ENCODE results near the gene CXCL16. TPM values are rescaled to one million over a fixed set of nuclear protein-coding genes. Genes with fewer than 3 reads are reported as not detected.

Gene CXCL16
- total RNA-seq, 1 experiment from 2014 or later = 0.29 TPM

DNA sequence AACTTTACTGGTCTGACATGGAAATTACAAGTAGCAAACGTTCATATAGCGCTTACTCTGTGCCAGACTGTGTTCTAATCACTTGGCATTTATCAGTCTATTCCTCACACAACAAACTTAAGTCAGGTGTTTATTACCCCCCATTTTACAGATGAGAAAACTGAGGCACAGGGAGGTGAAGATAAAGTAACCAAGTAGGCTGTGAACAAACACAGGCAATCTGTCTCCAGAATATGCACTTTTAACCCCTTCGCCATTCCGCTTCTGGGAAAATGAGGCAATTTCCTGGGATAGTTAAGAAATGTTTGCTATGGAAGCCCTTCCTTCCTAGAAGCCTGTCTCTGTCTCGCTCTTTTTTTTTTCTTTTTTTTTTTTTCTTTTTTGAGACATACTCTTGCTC is 12.2 kb upstream of the CXCL16 start:
- DNase-seq (ENCODE audit: low read depth) = no peak

DNA sequence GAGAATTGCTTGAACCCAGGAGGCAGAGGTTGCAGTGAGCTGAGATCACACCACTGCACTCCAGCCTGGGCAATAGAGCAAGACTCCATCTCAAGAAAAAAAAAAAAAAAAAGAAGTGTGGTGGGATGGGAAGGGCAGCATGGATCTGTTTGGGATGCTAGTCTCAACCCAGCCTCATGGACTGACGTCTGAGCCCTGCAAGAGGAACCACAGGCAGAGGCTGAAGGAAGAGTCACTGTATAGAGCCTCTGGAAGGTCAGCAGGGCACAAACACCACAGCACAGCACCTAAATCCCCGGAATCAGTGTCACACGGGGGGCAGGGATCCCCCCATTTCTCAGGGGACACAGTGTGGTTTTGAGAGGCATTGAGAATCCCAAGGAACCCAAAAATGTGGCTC is 10.9 kb upstream of the CXCL16 start:
- DNase-seq (ENCODE audit: low read depth) = no peak

DNA sequence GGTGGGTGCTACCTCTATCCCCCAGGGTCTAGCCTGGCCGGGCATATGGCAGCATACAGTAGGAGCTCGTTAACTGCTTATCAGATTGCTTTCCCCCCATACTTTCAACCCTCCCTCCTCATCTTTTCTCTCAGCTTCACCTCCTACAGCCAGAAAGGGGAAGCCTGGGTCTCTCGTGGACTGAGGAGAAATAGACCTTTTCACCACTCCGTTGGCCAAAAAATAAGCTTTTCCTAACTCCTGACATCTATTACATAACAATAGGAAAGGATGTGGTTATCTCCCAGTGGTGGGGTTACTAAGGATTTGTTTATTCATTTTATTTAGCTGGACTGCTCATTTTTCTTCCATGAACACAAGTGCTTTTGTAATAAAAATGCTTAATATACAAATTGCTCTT is 9.0 kb upstream of the CXCL16 start:
- no peak for DNase-seq (ENCODE audit: low read depth)

DNA sequence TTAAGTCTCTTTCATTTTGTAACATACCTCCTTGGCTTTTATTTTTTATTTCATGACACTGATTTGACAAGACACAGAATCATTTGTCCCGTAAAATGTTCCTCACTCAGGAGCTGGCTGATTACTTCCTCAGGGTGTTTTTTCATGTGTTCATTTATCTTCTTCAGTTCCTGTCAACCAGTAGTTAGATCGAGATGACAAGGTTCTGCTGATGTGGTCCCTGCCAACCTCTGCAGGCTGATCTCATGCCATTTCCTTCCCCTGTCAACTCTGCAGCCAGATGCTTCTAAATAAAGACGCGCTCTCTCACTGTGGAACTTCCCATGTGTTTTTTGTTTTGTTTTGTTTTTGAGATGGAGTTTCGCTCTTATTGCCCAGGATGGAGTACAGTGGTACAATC is 8.1 kb upstream of the CXCL16 start:
- no peak for DNase-seq (ENCODE audit: low read depth)

DNA sequence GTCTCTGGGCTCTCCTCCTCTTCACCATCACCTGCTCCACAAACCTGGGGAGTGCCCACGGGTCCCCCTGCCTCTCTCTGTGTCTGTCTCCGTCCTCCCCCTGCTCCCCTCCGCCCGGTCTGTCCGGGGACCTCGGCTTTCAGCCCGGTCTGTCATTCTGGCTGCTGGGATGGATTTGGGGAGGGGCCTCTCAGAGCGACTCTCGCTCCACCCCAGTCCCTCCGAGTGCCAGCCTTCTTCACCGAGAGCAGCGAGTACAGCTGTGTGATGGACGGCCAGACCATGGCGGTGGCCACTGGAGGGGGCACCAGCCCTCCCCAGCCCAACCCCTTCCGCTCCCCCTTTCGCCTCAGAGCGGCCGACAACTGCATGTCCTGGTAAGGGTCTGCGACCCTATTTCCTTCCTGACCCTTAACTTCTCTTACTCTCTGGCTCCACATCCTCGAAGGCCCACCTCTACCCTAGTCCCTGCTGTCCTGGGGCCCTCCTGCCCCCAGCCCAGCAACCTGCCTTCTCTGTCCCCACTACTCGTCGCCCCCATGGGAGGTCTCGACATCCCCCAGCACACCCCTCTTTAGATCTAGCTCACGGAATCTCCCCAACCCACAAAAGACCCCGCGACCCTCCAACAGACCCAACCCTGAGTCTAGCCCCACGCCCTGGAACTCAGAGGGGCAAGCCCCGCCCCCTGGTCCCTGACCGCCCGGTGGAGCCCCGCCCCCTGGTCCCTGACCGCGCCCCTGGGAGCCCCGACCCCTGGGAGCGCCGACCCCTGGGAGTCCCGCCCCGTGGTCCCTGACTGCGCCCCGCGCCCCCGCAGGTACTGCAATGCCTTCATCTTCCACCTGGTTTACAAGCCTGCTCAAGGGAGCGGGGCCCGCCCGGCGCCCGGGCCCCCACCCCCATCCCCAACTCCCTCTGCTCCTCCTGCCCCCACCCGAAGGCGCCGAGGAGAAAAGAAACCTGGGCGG is 5.6 kb upstream of the CXCL16 start:
- DNase-seq (ENCODE audit: low read depth) = no peak

DNA sequence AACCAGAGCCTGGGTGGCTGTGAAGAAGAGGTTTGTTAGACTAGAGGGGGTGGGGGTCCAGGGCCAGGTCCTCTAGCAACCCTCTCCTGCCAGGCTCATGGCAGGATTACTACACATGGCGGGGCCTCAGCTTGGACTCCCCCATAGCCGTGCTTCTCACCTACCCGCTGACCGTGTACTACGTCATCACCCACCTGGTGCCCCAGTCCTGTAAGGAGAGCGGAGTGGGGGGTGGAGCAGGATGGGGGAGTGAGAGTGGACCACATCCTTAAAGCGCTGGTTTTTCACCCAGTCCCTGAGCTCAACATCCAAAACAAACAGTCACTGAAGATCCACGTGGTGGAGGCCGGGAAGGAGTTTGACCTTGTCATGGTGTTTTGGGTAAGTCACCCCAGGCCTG is 4.2 kb upstream of the CXCL16 start:
- no peak for DNase-seq (ENCODE audit: low read depth)

DNA sequence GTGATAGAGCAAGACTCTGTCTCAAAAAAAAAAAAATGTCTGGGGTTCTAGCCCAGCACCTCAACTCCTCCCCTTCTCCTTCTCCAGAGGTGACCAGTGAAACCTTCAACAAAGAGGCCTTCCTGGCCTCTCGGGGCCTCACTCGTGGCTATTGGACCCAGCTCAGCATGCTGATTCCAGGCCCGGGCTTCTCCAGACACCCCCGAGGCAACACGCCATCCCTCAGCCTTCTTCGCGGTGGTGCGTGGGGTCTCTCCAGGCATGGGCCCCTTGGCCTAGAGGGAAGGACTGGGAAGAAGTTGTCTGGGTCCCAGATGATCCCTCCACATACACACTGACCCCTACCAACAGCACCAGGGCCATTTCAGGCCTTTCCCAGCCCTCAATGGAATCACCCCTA is 3.5 kb upstream of the CXCL16 start:
- no peak for DNase-seq (ENCODE audit: low read depth)

DNA sequence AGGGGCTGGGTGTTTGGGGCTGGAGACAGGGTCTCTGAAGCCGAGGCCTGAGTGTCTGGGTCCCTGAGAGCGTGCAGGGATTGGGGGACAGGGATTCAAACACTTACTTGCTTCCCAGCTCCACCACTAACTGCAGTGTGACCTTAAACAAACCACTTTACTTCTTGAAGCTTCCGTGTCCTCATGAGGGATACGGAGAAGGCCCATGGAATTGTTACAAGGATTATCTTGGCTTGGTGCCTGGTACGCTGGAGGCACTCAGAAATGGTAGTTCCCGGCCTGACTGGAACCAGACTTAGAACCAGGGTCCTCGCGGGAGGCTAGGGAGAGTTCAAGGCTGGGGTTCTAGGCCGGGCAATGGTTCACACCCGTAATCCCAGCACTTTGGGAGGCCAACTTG is 2.9 kb upstream of the CXCL16 start:
- no peak for DNase-seq (ENCODE audit: low read depth)

DNA sequence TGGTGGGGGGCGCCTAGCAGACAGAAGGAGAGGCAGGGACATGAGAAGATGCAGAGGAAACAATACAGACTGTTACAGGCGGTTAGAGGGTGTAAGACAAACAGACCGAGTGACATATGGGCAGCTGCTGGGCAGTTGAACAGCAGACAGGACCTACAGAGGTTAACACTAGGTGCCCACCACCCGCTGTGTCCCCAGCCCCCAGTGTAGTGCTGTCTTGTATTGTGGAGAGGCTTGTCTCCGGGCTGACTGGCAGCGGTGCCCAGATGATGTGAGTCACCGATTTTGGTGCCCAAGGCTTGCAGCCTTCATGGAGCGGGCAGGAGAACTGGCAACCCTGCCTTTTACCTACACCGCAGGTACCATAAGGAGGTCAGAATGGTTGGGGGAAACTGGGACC is 2.4 kb upstream of the CXCL16 start:
- DNase-seq (ENCODE audit: low read depth) = no peak

DNA sequence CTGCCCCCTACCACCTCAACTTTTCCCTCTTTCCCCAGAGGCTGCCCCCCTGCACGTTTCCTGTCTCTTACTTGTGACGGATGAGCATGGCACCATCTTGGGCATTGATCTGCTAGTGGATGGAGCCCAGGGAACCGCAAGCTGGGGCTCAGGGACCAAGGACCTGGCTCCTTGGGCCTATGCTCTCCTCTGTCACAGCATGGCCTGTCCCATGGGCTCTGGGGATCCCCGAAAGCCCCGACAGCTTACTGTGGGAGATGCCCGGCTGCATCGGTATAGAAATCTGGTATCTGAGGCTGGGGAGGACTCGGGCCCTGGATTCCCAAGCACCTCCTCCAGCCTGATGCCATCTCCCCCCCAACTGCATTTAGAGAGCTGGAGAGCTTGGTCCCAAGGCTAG is 1.8 kb upstream of the CXCL16 start:
- no peak for DNase-seq (ENCODE audit: low read depth)

DNA sequence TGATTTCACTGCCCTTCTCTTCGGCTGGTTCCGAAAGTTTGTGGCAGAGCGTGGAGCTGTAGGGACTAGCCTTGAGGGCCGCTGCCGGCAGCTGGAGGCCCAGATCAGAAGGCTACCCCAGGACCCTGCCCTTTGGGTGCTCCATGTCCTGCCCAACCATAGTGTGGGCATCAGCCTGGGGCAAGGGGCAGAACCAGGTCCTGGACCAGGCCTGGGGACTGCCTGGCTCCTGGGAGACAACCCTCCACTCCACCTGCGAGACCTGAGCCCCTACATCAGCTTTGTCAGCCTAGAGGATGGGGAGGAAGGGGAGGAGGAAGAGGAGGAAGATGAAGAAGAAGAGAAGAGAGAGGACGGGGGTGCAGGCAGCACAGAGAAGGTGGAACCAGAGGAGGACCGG is 856 bp upstream of the CXCL16 start:
- DNase-seq (ENCODE audit: low read depth) = no peak

DNA sequence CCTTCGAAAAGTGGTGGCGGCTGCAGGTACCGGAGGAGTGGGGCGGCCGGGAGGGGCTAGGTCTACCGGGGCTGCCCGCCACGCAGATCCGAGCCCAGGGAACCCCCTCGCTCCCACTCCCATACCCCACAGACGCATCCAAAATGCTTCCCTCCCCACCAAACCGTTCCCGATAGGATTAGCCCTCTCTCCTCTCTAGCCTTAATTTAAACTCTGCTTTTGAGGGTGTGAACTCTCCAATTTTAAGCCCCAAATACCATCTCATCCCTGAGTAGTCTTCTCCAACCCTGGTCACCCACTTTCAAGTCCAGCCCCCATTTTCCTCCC is 260 bp upstream of the CXCL16 start:
- DNase-seq (ENCODE audit: low read depth) = no peak

DNA sequence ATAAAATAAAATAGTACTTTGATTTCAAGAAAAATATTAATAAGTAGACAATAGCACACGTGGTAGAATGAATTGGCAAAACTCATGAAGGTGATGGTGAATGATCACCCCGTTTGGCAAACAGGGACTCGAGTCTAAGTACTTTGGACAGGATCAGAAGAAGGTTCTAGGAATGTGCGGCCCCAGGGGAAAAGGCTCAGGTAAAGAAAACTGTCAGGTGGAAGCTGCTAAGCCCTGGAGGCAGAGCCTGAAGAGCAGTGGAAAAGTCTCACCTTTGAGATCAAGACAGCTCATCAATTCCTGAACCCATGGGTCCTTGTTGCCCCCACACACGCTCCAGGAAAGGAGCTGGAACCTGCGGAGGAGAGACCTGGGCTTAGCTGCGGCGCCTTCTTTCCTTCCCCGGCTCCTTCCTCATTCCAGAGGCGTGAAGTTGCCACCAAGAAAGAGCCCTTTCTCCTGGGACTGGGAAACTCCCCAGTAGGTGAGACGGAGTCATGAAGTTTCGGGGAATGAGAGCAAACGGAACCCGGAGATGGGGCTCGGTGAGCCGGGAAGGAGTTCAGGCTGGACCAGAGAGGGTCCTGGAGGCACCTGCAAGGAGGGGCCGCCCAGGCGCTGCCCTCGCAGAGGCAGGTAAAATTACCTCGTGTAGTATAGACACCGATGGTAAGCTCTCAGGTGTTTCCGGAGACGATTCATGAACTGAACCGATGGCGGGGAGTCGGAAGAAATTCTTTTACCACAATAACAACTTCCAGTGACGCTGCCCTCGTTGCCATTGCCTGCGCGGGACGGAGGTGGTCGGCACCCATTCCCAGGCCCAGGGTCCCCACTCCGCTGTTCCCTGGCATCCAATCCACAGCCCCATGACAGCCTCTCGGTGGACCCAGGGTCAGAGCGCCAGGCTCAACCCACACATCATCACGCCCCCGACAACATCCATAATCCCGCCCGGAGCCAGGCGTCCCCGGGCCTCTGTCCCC is 1.3 kb downstream of the CXCL16 start:
- DNase-seq (ENCODE audit: low read depth) = no peak

DNA sequence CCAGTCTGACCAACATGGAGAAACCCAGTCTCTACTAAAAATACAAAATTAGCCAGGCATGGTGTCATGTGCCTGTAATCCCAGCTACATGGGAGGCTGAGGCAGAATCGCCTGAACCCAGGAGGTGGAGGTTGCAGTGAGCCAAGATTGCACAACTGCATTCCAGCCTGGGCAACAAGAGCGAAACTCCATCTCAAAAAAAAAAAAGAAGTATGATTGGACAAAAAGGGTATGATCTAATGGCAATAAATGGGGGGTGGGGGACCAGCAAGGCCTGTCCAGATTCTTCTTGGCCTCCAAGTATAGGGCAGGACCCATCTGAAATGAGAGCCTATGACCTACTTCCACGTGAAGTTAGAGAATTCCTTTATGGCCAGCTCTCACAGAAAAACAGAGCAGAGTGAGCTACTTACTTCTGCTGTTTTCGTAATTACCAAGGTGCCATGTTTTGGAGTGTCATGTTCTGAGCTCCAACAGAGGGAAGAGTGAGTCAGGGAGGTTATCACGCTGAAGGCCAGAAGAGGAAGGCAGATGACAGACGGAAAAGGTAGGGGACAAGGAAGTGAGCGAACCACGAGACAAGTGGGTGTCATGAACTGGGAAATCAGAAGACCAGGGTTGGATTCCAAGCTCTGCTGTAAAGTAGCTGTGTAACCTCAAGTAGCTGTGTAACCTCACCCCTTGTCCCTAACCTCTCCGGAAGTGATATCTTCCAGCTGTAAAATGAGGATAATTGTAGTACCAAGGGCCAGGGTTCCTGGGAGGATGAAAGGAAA is 3.7 kb downstream of the CXCL16 start:
- DNase-seq (ENCODE audit: low read depth) = no peak

DNA sequence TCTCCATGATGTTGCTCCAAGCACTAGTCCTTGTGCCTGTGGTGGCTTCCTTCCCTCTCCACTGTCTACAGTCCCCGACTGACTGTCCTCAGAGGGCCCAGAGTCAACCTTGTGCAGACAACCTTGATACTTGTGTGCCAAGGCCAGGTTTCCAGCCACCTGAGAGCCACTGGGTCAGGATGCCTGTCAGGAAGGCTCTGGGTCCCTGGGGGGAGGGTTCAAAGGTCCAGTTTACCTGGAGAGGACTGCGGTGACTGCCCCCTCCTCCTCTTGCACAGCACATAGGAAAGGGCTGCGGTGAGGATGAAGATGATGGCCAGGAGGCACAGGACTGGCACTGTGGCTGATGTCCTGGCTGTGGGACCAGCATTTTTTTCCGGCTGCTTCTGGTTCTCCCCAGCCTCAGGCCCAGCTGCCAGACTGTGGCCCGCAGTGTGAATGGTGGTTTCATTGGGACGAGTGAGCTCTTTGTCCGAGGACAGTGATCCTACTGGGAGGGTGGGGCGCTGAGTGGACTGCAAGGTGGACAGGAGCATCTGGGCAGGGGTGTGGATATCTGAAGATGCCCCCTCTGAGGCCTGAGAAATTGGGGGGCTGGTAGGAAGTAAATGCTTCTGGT is 4.8 kb downstream of the CXCL16 start:
- DNase-seq (ENCODE audit: low read depth) = no peak

DNA sequence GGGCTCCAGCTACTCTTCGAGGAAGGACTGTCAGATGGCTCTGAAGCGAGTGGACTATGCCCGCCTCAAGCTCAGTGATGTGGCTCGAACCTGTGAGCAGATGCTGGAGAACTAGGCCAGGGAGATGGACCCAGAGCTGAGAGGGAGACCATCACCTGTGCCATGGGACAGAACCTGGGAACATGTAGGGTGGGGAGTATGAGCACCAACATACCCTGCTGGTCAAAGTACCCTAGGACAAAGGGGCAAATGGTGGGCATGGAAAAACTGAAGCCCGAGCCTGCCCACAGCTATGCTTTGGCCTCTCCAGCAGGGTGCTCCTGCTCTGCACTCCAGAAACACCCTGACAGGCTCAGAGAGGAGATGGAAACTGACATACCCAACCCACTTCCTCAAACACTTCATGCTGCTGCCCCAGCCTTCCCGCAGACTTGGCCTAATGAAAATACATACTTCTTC is 6.6 kb downstream of the CXCL16 start:
- no peak for DNase-seq (ENCODE audit: low read depth)

DNA sequence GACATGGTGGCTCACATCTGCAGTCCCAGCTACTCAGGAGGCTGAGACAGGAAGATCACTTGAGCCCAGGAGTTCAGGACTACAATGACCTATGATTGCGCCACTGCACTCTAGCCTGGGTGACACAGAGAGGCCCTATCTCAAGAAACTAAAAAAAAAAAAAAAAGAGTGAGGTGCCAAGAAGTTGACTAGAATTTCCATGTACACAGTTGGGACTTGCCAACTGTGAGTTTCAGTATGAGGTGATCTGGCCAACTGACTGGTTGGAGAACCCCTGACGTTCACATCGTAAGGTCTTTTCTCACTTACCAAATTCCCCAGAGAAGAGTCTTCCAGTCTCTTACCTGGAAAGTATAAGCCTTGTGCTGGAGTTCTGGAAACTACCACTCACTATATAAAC is 11.6 kb downstream of the CXCL16 start:
- no peak for DNase-seq (ENCODE audit: low read depth)

DNA sequence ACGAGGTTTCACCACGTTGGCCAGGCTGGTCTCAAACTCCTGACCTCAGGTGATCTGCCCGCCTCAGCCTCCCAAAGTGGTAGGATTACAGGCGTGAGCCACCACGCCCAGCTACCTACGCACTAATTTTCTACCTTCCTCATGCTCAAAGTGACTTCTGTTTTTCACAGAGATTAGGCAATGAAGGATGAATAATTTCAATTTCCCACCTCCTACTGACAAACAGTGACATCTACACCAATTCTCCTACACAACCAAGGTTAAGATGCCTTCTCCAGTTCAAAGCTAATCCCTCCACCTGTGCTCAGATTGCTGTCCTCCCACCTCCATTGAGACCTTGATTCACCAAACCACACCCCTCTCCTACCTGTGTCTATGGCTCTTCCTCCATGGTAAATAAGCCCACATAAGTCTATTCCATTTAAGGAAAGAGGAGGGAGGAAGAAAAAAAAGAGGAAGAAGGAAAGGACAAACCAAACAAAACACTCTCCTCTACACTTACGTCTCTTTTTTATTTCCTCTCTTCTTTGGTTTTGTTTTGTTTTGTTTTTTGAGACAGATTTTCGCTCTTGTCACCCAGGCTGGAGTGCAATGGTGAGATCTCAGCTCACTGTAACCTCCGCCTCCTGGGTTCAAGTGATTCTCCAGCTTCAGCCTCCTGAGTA is 13.9 kb downstream of the CXCL16 start:
- no peak for DNase-seq (ENCODE audit: low read depth)

DNA sequence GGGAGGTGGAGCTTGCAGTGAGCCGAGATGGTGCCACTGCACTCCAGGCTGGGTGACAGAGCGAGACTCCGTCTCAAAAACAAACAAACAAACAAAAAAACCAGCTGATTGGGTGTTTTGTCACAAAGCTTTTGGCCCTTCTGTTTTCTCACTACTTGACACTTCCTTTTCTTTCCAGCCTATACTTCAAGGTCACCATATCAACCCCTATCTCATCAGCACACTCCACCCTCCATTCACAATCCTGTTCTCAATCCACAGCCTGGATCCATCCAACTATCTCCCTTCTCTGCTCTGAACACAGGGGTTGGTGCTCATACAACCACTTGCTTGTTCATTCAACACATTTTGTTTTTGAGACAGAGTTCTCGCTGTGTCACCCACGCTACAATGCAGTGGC is 15.1 kb downstream of the CXCL16 start:
- no peak for DNase-seq (ENCODE audit: low read depth)

DNA sequence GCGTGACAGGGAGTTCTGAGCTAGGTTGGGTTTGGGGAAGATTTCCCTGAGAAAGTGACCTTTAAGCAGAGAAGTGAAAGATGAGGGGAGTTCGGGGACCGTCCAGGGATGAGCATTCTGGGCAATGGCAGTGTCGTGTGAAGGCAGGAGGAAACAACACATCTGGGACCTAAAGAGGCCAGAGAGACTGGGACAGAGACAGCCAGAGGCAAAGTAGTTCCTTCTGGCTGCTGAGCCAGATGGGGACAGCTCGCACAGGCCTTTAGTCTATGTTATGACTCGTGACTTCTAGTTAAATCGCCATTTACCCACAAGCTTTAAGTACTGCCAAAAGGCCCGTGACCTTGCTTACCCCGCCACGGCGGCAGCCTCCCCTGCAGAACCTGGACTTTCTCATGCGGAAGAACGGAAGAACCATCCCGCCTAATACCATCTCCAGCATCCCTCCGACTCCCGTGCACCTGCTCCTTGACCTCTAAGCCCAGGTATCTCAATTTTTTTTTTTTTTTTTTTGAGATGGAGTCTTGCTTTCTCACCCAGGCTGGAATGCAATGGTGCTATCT is 17.0 kb downstream of the CXCL16 start:
- DNase-seq (ENCODE audit: low read depth) = no peak

Measured in LHCN-M2 (cell line).